GM21381 (cell line): ENCODE results near the gene CYYR1.
"Not testable (repeated sequence)": the region's sequence is repeated elsewhere in the genome, so short reads cannot be mapped to it uniquely, and the experiment has no call there.

ENCODE experiments used
- ATAC-seq: cut with Tn5 transposase; IDR thresholded peaks from one replicate; pipeline ENCODE4 v1.9.1; 2021; ENCODE audit warnings: mild to moderate bottlenecking, moderate library complexity; ENCODE audit not compliant: unreplicated experiment

Gene CYYR1

DNA sequence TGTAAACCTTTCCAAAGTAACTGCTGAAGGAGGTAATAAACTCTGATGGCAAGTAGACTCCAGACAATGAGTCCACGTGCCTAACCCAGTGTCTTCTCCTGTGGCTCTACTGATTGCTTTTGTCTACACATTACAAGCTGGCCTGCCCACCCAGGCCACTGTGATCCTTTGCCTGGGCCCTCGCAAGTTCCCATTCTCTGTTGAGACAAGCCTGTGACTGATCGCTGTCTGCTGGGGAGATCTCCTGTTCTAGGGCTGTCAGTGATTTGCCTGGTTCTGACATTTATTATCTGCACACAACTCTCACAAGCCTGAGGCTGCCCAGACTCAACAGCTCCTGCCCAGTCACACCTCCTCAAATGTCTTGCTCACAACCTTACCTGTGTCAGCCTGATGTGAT lies 81.4 kb downstream of the CYYR1 start:
- ATAC-seq = no peak

GRCh38 chr21:26490771-26491170 lies 82.3 kb downstream of the CYYR1 start:
- no peak for ATAC-seq

DNA sequence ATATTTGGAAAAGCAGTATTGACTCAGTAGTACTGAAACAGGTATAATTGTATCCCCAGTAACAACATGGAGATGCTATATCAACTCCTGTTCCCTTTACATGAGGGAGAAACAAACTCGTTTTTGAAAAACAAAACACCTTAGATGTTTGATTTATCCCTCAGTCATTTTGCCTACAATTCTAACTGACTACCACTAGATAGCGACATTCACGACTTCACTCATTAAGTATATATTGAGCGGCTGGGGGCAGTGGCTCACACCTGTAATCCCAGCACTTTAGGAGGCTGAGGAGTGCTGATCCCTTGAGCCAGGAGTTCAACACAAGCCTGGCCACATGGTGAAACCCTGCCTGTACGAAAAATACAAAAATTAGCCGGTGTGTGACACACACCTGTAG lies 83.3 kb downstream of the CYYR1 start:
- ATAC-seq = no peak

DNA sequence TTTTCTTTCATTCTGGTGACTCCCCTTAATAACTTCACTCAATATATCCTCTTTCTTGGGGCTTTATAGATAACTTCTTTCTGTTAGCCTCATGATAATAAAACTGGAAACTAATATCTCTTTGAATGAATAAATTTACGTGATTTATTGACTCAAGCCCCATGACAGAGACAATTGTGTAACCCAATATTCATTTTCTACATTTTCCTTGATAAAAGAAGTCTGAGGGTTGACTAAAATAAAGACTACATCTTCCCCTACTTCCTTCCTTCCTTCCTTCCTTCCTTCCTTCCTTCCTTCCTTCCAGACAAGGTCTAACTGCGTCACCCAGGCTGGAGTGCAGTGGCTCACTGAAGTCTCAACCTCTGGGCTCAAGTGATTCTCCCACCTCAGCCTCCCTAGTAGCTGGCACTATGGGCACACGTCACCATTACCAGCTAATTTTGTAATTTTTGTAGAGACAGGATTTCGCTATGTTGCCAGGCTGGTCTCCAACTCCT lies 85.1 kb downstream of the CYYR1 start:
- no peak for ATAC-seq

- ATAC-seq = no peak
Observed at GRCh38 chr21:26473471-26473870, 99.6 kb downstream of the CYYR1 start.

GRCh38 chr21:26471099-26471471 lies 102.0 kb downstream of the CYYR1 start:
- ATAC-seq = no peak

DNA sequence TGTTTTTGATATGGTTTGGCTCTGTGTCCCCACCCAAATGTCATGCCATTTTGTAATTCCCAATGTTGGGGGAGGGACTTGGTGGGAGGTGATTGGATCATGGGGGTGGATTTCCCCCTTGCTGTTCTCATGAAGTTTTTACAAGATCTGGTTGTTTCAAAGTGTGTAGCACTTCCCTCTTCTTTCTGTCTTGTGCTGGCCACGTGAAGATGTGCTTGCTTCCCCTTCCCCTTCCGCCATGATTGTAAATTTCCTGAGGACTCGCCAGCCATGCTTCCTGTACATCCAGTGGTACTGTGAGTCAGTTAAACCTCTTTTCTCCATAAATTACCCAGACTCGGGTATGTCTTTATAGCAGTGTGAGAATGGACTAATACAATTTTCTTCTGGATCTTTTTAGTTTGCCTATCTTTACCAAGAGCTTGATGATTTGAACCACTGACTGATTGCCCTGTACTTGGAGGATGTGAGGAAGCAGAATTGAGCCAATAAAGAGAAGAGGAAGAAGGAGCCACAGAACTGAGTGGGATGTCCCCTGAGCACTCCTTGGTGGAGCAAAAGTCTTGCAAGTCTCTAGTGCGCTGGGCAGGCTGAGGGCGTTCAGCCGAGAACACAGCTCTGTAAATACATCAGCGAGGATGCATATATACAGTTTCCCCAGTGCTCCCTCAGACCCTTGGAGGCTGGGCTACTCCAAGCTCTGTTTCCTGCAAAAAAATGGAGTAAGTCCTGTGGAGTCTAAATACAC lies 102.6 kb downstream of the CYYR1 start:
- no peak for ATAC-seq

GRCh38 chr21:26469789-26470188 lies 103.3 kb downstream of the CYYR1 start:
- no peak for ATAC-seq

DNA sequence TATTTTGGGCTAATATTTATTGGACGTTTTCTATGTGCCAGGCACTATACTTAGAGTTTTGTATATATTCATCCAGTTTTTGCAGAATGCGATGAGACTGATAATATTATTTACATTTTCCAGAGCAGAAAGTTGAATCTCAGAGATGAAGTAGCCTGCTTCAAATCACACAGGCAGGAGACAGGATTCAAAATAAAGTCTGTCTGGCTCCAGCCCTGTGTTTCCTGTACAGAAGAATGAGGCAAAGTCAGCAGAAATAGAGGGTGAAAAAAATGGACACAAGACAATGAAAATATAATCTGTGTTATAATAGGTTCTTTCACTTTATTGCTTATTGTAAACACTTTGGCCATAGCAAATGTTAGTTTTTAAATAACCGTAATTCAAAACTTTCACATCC lies 107.2 kb downstream of the CYYR1 start:
- no peak for ATAC-seq

DNA sequence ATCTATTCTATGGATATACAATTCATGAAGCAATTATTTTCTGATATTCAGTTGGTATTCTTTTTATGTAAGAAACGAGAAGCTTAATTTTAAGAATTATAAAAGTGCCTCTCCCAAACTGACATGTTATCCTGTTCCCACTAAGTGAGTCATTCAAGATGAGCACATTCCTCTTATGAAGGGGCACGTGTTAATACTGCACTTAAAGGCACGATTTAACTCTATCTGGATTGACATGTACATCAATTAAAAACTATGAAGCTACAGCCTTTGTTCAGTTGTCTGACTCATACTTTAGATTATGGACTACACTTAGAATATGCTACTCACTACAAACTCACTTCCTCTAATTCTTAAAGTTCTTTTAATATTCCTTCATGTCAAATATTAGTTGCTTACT lies 111.6 kb downstream of the CYYR1 start:
- ATAC-seq = no peak

- no peak for ATAC-seq
Observed at GRCh38 chr21:26460621-26461020, 112.5 kb downstream of the CYYR1 start.

DNA sequence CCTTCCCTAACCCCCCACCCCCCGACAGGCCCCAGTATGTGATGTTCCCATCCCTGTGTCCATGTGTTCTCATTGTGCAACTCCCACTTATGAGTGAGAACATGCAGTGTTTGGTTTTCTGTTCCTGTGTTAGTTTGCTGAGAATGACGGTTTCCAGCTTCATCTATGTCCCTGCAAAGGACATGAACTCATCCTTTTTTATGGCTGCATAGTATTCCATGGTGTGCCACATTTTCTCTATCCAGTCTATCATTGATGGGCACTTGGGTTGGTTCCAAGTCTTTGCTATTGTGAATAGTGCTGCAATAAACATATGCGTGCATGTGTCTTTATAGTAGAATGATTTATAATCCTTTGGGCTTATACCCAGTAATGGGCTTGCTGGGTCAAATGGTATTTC lies 114.2 kb downstream of the CYYR1 start:
- not testable (repeated sequence) for ATAC-seq

DNA sequence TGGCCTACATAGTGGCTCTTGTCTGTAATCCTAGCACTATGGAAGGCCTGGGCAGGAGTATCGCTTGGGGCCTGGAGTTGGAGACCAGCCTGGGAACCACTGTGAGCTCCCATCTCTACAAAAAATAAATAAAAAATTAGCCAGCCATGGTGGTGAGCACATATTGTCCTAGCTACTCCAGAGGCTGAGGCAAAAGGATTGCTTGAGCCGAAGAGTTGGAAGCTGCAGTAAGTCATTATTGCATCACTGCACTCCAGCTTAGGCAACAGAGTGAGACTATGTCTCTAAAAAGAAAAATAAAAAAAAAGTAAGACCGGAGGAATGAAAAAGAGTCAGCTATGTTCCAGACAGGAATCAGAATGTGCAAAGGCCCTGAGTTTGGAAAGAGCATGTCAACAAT lies 115.3 kb downstream of the CYYR1 start:
- no peak for ATAC-seq

DNA sequence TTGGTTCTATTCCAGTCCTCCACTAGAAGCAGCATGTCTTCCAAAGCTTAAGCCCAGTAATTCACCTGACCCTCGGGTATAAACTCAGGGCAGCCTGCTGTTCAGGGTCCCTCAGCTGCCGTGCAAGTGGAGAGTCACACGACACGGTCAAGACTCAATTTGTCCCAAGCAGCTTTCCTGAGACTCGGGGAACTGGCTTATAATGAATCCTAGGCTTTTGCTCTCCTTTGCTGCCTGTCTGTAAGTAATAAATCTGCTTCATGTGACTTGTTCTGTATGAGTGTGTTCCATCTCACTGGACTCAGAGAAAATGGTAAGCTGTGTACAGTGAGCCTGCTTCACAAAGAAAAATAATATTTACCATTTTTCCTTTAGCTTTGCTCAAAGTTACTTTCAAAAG lies 119.8 kb downstream of the CYYR1 start:
- ATAC-seq = no peak

DNA sequence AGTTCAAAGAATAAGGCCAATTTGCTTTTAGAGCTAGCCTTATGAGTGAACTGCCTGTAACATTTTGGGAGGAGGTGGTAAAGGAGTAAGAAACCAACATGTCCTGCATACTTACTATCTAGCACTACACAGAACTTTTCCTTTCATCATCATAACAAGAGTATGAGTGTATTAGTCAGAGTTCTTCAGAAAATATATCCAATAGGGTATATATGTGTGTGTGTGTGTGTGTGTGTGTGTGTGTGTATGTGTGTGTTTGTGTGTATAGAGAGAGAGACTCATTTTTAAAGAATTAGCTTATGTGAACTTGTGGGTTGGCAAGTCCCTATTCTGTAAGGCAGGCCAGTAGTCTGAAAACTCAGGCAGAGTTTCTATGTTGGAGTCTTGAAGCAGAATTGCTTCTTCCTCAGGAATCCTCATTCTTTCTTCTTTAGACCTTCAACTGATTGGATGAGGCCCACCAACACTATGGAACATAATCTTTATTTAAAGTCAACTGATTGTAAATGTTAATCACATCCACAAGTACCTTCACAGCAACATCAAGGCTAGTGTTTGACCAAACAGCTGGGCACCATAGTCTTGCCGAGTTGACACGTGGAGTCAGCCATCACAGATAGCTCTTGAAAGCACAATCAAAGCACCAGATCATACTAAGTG lies 121.9 kb downstream of the CYYR1 start:
- ATAC-seq = no peak

DNA sequence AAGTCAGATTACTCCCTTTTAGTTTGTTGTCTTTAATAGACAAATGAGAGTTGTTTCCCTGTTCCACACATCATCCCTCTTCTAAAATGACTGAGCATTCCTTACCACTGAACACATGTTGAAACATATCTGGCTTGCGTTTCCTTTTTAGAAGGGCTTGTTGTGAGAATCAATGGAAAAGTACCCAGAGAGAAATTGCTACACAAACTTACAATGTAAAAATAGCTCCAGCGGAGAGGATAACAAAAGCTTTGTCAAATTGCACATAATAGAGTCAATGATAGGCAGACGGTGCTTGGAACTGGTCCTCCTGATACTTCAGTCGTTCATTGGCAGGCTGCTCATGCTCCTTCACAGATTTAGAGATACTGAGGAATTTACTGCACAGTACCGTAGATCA lies 123.9 kb downstream of the CYYR1 start:
- ATAC-seq = no peak

DNA sequence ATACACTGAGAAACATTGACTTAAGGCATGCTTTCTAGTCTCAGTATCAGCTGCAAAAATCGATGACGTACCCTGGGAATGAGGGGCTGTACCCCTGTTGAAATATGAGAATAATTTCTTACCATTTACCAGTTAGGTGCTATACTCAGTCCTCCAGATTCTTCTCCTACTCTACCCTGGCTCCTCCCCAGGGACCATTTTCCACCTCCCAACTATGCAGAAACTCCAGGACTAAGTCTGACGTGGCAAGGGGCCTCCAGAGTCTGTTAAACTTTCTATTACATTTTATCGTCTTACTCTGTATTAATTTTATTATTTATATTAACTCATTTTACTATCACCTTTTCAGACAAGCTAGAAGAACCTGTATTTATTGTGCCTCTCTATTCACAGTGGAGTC lies 124.3 kb downstream of the CYYR1 start:
- ATAC-seq = no peak

- ATAC-seq = no peak
Observed at GRCh38 chr21:26447932-26448475, 125.1 kb downstream of the CYYR1 start.

DNA sequence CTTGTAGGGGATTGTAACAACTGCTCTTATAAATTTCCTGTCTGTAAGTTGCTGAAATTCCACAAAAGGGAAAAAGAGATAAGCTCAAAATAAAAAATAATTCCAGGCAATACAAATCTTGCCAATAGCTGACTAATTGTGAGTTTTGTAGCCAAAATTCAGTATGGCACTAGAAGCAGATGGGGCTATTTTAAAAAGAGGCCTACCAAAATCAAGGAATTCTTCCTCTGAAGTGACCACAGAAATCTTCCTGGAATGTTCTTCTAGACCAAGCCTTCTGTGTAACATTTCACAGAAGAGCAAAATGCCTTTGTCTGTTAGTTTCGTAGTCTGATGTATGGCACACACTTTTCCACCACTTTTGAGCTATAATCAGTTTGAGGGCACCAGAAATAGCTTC lies 127.6 kb downstream of the CYYR1 start:
- no peak for ATAC-seq

DNA sequence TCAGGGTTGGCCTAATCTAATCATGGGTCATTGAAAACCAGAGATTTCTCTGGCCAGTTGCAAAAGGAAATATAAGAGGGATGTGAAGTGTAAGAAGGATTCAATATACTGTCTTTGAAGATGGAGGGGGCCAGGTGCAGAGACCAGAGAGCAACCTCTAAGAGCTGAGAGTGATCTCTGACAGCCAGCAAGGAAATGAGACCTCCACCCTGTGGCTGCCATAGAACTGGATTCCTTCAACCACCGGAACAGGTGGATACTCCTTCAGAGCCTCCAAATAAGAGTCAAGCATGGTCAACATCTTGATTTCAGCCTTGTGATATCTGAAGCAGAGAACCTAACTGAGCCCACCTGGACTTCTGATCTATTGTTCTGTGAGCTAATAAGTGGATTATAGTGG lies 128.4 kb downstream of the CYYR1 start:
- ATAC-seq = no peak

GRCh38 chr21:26443867-26444266 lies 129.2 kb downstream of the CYYR1 start:
- no peak for ATAC-seq

DNA sequence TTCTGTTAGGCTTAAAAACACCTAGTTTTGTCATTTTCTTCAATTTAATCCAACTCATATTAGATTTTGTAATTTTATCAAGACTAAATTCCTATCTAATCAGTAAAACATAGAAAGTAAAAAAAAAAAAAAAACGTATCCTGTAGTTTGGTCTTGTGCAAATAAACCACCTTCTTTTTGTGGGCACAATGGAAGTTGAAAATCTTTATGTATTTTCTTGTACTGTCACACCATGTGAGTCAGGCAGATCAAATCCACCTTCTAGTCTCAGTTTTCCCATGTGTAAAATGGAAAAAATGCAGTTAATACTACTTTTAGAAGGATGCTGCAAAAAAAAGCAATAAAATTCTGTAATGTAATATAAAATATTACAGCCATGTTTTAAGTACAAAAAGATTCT lies 129.8 kb downstream of the CYYR1 start:
- ATAC-seq = no peak
